Endothelial cell of umbilical vein (primary cell): ENCODE data around the gene NEO1. TPM values are rescaled to one million over a fixed set of nuclear protein-coding genes. Genes with fewer than 3 reads are reported as not detected.

Experiments
- BruUV-seq: library from RNA; stranded (reverse); fragments of 400-500 nt; replicated peaks from 2 replicates; lab custom pipeline; 2021; lab: Mats Ljungman, UMichigan
- CTCF ChIA-PET: fragments of 300-600, 350-600 bp; sonication (Branson Sonifier 250); formaldehyde crosslinking; loops from one replicate; lab custom pipeline; 2021; ENCODE audit warnings: antibody characterized with exemption, inconsistent platforms; lab: Charles Lee
- POLR2A ChIA-PET: fragments of 300-600, 350-600 bp; sonication (Branson Sonifier 250); formaldehyde crosslinking; loops from one replicate; lab custom pipeline; 2021; ENCODE audit warnings: antibody characterized with exemption, inconsistent platforms; lab: Charles Lee
- DNase-seq: peaks from one replicate; pipeline ENCODE4 v3.0.0-alpha.2; 2011; ENCODE audit warnings: low read depth, low spot score
- FAIRE-seq: peaks from 2 replicates; lab custom pipeline; 2011; peaks lifted over from hg19 to GRCh38; lab: Jason Lieb, UNC
- H2AFZ ChIP-seq: 2 replicates; pipeline ENCODE4 v1.6.0; 2012; ENCODE audit warnings: low read depth, low read length, control low read depth, inconsistent platforms
- H3K27ac ChIP-seq: 2 replicates; pipeline ENCODE4 v1.5.1; 2011; ENCODE audit warnings: low read depth, mild to moderate bottlenecking, control low read depth, low read length, moderate library complexity; ENCODE audit not compliant: insufficient read depth
- H3K27me3 ChIP-seq, 2 experiments: 2 replicates each; pipeline versions ENCODE4 v1.6.0 to v1.6.1; 2011; ENCODE audit warnings: low read length in 2 of 2, mixed read lengths in 1 of 2; ENCODE audit not compliant: control insufficient read depth in 2 of 2, insufficient read depth in 2 of 2
- H3K36me3 ChIP-seq, 2 experiments: 2 replicates in 1 of 2; 3 replicates in 1 of 2; pipeline ENCODE4 v1.5.1; 2011; ENCODE audit warnings: low read length in 2 of 2, mild to moderate bottlenecking in 1 of 2, moderate library complexity in 1 of 2; ENCODE audit not compliant: control insufficient read depth in 2 of 2, insufficient read depth in 2 of 2; ENCODE audit errors: extremely low read depth in 1 of 2
- H3K4me1 ChIP-seq: 3 replicates; pipeline ENCODE4 v1.5.1; 2011; ENCODE audit warnings: mild to moderate bottlenecking, low read length; ENCODE audit not compliant: control insufficient read depth, insufficient read depth; ENCODE audit errors: extremely low read depth
- H3K4me2 ChIP-seq: 2 replicates; pipeline ENCODE4 v1.6.1; 2011; ENCODE audit warnings: low read length, control low read depth, mixed read lengths; ENCODE audit not compliant: insufficient read depth
- H3K4me3 ChIP-seq, 3 experiments: fragments of 200-600 bp in 1 of 3; sonication (generic), shearing (Covaris generic) in 1 of 3; replicated peaks in 1 of 3; 2 replicates each; pipeline ENCODE4 v1.5.1; 2011 to 2016; ENCODE audit warnings: control low read depth in 3 of 3, low read length in 3 of 3, mild to moderate bottlenecking in 2 of 3, inconsistent platforms in 1 of 3, low read depth in 1 of 3, moderate library complexity in 1 of 3; ENCODE audit not compliant: insufficient read depth in 1 of 3
- H3K79me2 ChIP-seq: 2 replicates; pipeline ENCODE4 v1.6.0; 2012; ENCODE audit warnings: low read length, inconsistent platforms; ENCODE audit not compliant: control insufficient read depth, insufficient read depth
- H3K9ac ChIP-seq: replicated peaks from 2 replicates; pipeline ENCODE3; 2011; ENCODE audit warnings: low read length, control low read depth; ENCODE audit not compliant: insufficient read depth; ENCODE audit errors: extremely low read depth
- H3K9me1 ChIP-seq: replicated peaks from 3 replicates; pipeline ENCODE4 v1.6.0; 2011; ENCODE audit warnings: mild to moderate bottlenecking, low read length; ENCODE audit not compliant: control insufficient read depth, insufficient read depth; ENCODE audit errors: extremely low read depth
- H3K9me3 ChIP-seq: replicated peaks from 2 replicates; pipeline ENCODE4 v1.5.1; 2012; ENCODE audit warnings: low read length, inconsistent platforms; ENCODE audit not compliant: control insufficient read depth, insufficient read depth
- H4K20me1 ChIP-seq: replicated peaks from 2 replicates; pipeline ENCODE3; 2011; ENCODE audit warnings: mild to moderate bottlenecking, low read length; ENCODE audit not compliant: control insufficient read depth, insufficient read depth; ENCODE audit errors: extremely low read depth
- CTCF ChIP-seq, 2 donors: IDR thresholded peaks; 1 replicate in 1 of 2; 2 replicates in 1 of 2; pipeline ENCODE4 v1.5.1; 2011; ENCODE audit warnings: low read length in 2 of 2, mild to moderate bottlenecking in 2 of 2, moderate library complexity in 2 of 2, control low read depth in 1 of 2, inconsistent platforms in 1 of 2, low read depth in 1 of 2; ENCODE audit not compliant: insufficient read depth in 1 of 2; ENCODE audit errors: extremely low read depth in 1 of 2
- EZH2 ChIP-seq: IDR thresholded peaks from 2 replicates; pipeline ENCODE4 v1.6.1; 2012; ENCODE audit warnings: borderline replicate concordance, low read depth, mild to moderate bottlenecking, moderate library complexity, low read length, inconsistent platforms; ENCODE audit not compliant: severe bottlenecking
- FOS ChIP-seq: IDR thresholded peaks from 2 replicates; pipeline ENCODE4 v1.6.1; 2011; ENCODE audit warnings: mild to moderate bottlenecking, low read length, moderate library complexity, borderline replicate concordance; ENCODE audit not compliant: insufficient read depth
- GATA2 ChIP-seq: IDR thresholded peaks from 2 replicates; pipeline ENCODE4 v1.7.0; 2011; ENCODE audit warnings: low read depth, mild to moderate bottlenecking, moderate library complexity, mixed read lengths, low read length; ENCODE audit not compliant: insufficient read length, insufficient read depth
- JUN ChIP-seq: IDR thresholded peaks from 2 replicates; pipeline ENCODE4 v1.6.1; 2011; ENCODE audit warnings: borderline replicate concordance, low read depth; ENCODE audit not compliant: insufficient read length, insufficient read depth
- MAX ChIP-seq: IDR thresholded peaks from 2 replicates; pipeline ENCODE4 v1.6.1; 2011; ENCODE audit not compliant: insufficient read depth, insufficient read length
- MYC ChIP-seq: IDR thresholded peaks from one replicate; pipeline ENCODE4 v1.6.1; 2011; ENCODE audit warnings: mild to moderate bottlenecking, low read depth, low read length
- POLR2A ChIP-seq: IDR thresholded peaks from 2 replicates; pipeline ENCODE4 v1.6.1; 2012; ENCODE audit warnings: low read depth, mild to moderate bottlenecking, control low read depth, low read length
- POLR2AphosphoS5 ChIP-seq: IDR thresholded peaks from 2 replicates; pipeline ENCODE4 v1.6.1; 2012; ENCODE audit warnings: low read depth, mild to moderate bottlenecking, control low read depth, low read length, moderate library complexity; ENCODE audit not compliant: insufficient read depth
- dilution Hi-C: fragments of 300-500 bp; cut with MboI; formaldehyde crosslinking; loops from one replicate; pipeline ENCODE4 v1.15.0; 2019; ENCODE audit warnings: low sequenced_read_pairs; ENCODE audit not compliant: extremely low pct_ligation_motif_present
- intact Hi-C: fragments of 100-400 bp; cut with micrococcal nuclease; formaldehyde crosslinking; loops from one replicate; pipeline ENCODE4 v1.10.0; 2022
- polyA plus RNA-seq, 4 experiments: library from polyadenylated mRNA; depleted of rRNA in 3 of 4; stranded (reverse) in 3 of 4; unstranded in 1 of 4; fragments of >200 nt; gene quantifications; 2 replicates each; pipeline versions ENCODE4 v1.2.1 to v1.2.3, GENCODE V29; 2011 to 2012; ENCODE audit warnings: missing spikeins in 1 of 4
- total RNA-seq: library from RNA; stranded (reverse); gene quantifications from 2 replicates; pipeline ENCODE4 v1.2.3, GENCODE V29; 2021

The NEO1 gene
- total and polyA plus RNA-seq, 2 donors (not counting 3 experiments of a cell fraction or from before 2014, with no cell fraction given): 0.12 to 0.35 TPM

GRCh38 chr15:73014904-73015303, 37.4 kb upstream of the NEO1 start:
- no peak overlapping the region for H3K4me2 ChIP-seq
- peaks cover 0 to 2% of the 10 kb centered on the region in 2 experiments for H3K27me3 ChIP-seq
- ChIA-PET CTCF (interaction anchor here (1.3 kb wide), 1 partner anchor 293 kb away, joined by 3 read pairs; no protein-coding TSS in a partner anchor), POLR2A (no interaction called here)
- dilution Hi-C loops (no loop called here), intact Hi-C loops (no loop called here)
- H3K4me1 ChIP-seq: no peaks in the 10 kb centered on the region
- H3K79me2 ChIP-seq: no peaks in the 10 kb centered on the region
- no peaks in the 10 kb centered on the region for H4K20me1 ChIP-seq
- H3K36me3 ChIP-seq: no peaks in the 10 kb centered on the region
- BruUV-seq: no TSS peak
- H3K9ac ChIP-seq: no peak overlapping the region
- no peak overlapping the region for H3K4me3 ChIP-seq
- no peaks in the 10 kb centered on the region for H3K9me3 ChIP-seq
- no peak overlapping the region for H2AFZ ChIP-seq
- H3K9me1 ChIP-seq: no peaks in the 10 kb centered on the region
- no peak overlapping the region for H3K27ac ChIP-seq
- no peak for TF ChIP-seq FOS
- no peak for TF ChIP-seq EZH2
- TF ChIP-seq JUN: no peak
- no peak for TF ChIP-seq POLR2AphosphoS5
- FAIRE-seq (no peak), DNase-seq (no peak)

GRCh38 chr15:73015493-73015892, 36.8 kb upstream of the NEO1 start:
- H3K79me2 ChIP-seq: no peaks in the 10 kb centered on the region
- H3K4me2 ChIP-seq: no peak overlapping the region
- H3K4me3 ChIP-seq: no peak overlapping the region
- no peaks in the 10 kb centered on the region for H3K36me3 ChIP-seq
- no TSS peak for BruUV-seq
- TF ChIP-seq POLR2A (no peak), GATA2 (no peak), FOS (no peak), POLR2AphosphoS5 (no peak), CTCF (IDR thresholded peaks at IDR 0.05; ENCODE audit: extremely low read depth in 1 of 2, insufficient read depth in 1 of 2, low read depth in 1 of 2, low read length in 2 of 2) (no peak), MYC (no peak), MAX (no peak), JUN (no peak), EZH2 (no peak)
- POLR2A ChIA-PET: no interaction called here
- intact Hi-C loops (no loop called here), dilution Hi-C loops (no loop called here)
- no peaks in the 10 kb centered on the region for H3K4me1 ChIP-seq
- H3K27ac ChIP-seq: no peak overlapping the region
- no peak overlapping the region for H3K9ac ChIP-seq
- CTCF ChIA-PET: interaction anchor here (1.3 kb wide), 1 partner anchor 293 kb away, joined by 3 read pairs; no protein-coding TSS in a partner anchor
- H3K9me3 ChIP-seq: no peaks in the 10 kb centered on the region
- H3K27me3 ChIP-seq: peaks cover 2% of the 10 kb centered on the region in 2 experiments
- no peak overlapping the region for H2AFZ ChIP-seq
- no peaks in the 10 kb centered on the region for H4K20me1 ChIP-seq
- H3K9me1 ChIP-seq: no peaks in the 10 kb centered on the region
- no peak for FAIRE-seq
- no peak for DNase-seq
